ENCODE measurements around the gene DAPK1.

The DAPK1 gene

DNA sequence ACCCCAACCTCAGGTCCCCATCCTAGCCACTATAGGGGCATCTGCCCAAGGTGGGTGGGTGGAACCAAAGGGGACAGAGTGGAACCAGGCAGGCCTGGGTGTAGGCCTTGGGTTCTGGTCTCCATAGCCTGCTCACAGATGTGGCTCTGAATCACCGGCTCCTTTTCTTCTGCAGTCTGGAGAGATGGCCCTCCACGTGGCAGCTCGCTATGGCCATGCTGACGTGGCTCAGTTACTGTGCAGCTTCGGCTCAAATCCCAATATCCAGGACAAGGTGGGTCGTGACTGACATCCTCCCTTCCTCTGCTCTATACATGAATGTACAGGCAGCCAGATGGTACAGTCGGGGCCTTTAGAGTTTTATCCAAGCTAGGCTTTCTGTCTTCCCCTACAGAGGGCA, 150.9 kb downstream of the DAPK1 start:
- no peak for DNase-seq

GRCh38 chr9:87650611-87651295, 153.1 kb downstream of the DAPK1 start:
- no peak for DNase-seq

DNA sequence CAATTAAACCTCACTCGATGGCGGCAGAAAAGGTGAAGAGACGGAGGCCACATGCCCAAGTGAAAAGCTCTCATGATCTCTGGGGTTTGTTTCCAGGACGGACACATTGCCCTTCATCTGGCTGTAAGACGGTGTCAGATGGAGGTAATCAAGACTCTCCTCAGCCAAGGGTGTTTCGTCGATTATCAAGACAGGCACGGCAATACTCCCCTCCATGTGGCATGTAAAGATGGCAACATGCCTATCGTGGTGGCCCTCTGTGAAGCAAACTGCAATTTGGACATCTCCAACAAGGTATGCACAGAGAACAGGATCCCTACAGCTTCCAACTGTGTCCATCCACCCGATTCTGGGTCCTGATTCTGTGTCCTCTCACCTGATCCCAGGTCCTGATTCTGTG, 153.8 kb downstream of the DAPK1 start:
- DNase-seq = no peak

- DNase-seq = peak in 2 of 3 donors; percentile 40 to 52
These were observed 156.3 kb downstream of the DAPK1 start for GRCh38 chr9:87653941-87654340.

- DNase-seq = no peak
These were observed 158.1 kb downstream of the DAPK1 start for GRCh38 chr9:87655731-87656130.

DNA sequence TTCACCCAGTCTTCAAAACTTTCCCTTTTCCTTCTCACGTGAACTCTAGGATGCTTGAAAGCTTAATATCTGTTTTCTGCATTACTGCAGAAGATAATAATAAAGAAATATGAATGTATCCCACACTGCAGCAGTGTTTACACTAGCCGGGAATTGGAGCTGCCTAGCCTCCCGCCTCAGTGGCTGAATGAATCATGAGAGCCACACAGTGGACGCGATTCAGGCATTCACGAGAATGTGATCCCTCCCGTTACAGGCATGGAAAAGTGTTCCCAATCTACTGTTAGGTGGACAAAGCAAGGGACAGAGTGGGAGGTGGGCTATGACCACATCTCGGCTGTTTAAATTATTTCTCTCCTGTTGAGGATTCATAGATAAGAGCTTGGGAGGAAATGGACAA, 158.8 kb downstream of the DAPK1 start:
- no peak for DNase-seq

DNA sequence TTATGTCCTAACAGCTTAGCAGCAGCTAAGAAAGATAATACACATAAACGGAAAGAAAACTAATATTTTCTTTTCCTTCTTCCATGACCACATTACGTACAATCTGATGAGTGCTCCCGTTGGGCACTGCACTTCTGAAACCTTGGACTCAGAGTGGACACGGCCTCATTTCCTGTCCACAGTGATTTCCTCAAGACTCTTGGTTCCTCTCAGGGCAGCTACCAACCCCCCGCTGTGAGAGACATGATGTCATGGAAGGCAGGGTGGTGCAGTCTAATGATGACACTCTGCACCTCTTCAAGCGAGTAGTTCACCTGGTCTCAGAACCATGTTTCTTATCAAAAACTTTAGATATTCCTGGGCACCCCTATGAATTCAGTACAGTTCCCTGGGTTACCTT, 159.5 kb downstream of the DAPK1 start:
- DNase-seq = peak; percentile 60 to 67 (median 67)

GRCh38 chr9:87657893-87658292, 160.2 kb downstream of the DAPK1 start:
- no peak for DNase-seq

GRCh38 chr9:87658511-87658910, 160.8 kb downstream of the DAPK1 start:
- no peak for DNase-seq

- no peak for DNase-seq
These were observed 162.1 kb downstream of the DAPK1 start for GRCh38 chr9:87659534-87660419.

GRCh38 chr9:87661241-87661640, 163.6 kb downstream of the DAPK1 start:
- DNase-seq = no peak

GRCh38 chr9:87662808-87663528, 165.3 kb downstream of the DAPK1 start:
- DNase-seq = peak; percentile 47 to 69 (median 60)

- DNase-seq = no peak
These were observed 165.9 kb downstream of the DAPK1 start for GRCh38 chr9:87663556-87663955.

DNA sequence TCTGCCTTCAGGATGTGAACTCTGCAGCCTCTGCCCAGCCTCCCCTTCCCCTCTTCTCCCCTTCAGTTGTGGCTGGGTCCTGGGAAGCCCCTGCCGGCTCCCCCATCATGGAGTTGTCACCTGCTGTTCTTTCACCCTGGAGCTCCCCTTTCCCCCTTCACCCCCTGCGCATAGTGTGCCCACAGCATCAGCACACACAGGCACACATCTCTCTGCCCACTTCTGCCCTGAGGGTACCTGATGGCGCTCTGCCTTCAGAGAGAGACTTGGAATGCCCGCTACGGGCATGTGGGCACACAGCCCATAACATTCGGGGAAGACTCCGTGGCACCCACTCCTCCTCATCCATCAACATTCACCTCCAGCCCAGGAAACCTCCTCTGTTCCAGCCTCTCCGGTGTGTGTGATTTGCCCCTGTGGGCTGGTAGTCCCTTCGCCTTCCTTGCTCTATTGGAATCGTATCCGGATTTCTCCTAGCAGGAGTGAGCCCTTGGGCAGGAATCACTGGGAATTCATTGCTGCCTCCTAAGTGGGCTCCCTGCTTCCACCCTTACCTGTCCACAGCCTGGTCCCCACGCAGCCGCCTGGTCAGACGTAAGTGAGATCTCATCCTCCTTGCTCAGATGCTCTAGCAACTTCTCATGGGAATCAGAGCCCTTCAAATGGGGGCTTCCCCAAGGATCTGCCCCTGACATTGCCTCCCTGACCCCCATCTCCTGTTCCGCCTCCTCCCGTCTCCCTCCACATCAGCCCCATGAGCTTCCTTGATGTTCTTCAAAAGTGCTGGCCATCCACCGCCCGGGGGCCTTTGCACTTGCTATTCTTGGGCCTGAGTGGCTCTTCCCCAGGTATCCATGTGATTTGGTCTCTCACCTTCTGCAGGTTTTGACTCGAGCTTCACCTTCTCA, 166.7 kb downstream of the DAPK1 start:
- DNase-seq = no peak

DNA sequence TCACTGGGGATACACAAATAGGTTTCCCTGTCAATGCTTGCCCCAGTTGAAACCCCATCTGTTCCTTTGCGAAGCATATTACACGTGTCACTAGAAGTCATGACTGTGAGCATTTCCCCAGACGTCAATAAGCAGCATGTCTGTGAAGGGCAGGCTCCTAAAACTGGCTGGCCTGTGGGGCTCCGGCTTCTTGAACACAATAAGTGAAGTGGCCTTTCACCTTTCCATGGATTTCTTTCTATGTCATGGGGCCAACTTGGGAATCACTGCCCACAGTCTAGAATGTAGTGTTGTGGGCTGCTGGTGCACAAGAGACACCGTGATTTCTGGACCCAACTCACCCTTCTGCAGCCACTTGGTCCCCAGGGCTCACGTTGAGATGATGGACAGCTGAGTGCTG, 167.8 kb downstream of the DAPK1 start:
- no peak for DNase-seq

DNA sequence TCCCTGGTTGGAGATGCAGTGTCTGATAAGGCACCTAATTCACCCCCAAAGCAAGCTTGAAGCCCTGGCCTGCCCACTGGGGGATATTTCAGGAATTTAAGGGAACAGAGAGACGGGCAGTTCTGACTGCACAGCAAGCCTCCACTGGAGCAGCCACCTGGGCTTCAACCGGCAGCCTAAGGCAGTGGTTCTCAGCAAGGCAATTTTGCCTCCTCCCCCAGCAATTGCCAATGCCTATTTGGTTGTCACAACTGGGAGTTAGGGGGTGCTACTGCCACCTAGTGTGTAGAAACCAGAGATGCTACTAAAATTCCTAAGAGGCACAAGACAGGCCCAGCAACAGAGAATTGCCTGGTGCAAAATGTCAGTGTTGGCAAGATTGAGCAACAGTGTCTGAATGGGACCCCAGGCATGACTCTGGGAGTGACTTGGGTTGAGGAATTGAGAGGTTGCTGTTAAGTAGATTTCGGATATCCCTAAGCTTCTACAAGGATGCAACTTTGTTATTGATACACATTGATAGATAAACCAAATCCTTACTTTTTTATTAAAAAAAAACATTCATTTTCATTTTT, 169.6 kb downstream of the DAPK1 start:
- DNase-seq = peak; percentile 58 to 75 (median 65)

DNA sequence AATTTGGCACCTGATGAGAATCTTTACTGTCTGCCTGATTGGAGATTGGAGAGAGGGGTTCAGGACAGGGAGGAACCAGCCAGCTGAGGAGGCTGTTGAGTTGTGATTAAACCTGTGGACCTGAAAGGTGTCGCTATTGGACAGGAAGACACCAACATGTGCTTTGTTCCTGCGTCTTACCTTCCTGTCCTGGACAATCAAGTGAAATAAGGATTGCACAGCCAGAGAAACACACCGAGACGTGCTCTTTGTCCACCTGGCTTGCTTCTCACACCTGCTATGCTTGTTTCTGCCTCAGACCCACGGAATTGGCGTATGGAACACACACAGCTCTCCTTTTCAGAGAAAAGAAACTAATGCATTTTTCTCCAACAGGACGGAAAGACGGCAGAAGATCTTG, 170.6 kb downstream of the DAPK1 start:
- DNase-seq = no peak

DNA sequence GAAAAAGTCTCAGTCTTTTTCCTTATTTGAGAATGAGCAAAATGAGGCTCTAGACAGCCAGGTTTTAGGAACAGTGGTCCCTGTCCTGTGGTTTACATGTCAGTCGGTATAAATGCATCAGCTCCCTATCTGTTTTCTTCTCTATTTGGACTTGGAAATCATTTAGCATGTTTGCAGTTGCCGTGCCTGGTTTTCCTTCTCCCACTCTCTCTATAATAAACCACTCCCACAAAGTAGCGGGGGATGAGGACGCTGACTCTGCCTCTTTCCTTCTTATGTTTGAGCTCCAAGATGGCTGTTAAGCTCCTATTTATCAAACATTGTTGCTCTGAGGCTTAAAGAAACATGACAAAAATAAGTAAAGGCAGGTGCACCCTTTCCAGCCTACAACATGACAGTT, 171.1 kb downstream of the DAPK1 start:
- peak in 1 of 3 donors; percentile 38 for DNase-seq

DNA sequence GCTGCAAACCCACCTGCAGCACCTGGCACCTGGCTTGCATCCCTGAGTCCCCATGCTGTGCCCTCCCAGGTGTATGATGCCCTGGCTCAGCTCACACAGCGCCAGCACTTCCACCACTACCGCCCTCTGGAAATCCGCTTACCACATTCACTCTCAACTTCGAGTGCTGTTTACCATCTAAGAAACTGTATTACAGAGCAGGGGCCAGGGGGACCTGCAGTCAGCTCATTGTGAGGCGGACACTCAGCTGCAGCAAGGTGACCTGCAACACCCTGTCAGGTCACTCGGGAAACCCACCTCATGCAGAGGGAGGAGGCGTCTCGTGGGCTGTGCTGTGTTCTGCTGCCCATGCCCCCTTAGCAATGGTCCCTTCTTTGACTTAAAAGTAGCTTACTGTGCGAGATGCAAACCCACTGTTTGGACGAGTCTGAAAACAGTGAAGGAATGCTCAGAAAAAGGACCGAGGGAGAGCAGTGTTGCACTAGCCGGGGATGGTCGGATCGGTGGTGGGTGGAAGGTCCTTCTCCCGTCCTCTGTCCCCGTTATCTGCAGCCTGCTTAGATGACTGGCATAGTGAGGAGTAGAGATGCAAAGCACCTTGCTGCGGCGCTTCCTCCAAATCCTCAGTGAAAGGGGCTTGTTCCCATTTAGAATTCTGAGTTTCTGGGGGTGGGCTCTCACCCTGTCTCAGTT, 173.1 kb downstream of the DAPK1 start:
- no peak for DNase-seq

DNA sequence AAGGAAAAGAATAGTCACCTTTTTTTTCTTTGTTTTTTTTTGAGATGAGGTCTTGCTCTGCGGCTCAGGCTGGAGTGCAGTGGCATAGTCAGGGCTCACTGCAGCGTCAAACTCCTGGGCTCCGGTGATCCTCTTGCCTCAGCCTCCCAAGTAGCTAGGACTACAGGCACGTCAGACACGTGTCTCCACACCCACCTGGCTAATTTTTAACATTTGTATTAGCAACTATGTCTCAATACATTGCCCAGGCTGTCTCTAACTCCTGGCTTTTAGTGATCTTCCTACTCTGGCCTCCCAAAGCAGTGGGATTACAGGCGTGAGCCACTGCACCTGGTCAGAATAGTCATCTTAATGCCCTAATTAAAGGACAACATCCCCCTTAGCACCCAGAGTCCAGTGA, 173.8 kb downstream of the DAPK1 start:
- DNase-seq = no peak

DNA sequence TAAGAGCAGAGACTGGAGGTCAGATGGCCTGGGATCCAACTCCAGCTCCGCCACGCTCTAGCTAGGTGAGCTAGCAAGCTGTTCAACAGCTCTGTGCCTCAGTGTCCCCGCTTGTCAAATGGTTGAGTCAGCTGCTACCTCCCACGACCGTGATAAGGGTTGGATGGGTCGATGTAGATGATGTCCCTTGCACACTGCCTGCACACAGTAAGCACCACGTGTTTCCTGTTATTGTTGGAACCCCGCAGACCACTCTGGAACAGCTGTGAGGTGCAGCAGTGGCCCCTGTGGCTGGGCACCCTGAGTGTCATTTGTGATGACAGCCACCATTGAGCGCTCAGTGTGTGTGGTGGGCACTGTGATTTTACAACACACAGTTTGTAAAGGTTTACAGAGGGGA, 174.3 kb downstream of the DAPK1 start:
- DNase-seq = no peak

- no peak for DNase-seq
These were observed 174.9 kb downstream of the DAPK1 start for GRCh38 chr9:87672586-87672985.
